Omental fat pad (tissue), 4 donors: Measurements from ENCODE around the gene VAPA. TPM values are rescaled to one million over a fixed set of nuclear protein-coding genes. Genes with fewer than 3 reads are reported as not detected.
"Not testable (repeated sequence)": the region's sequence is repeated elsewhere in the genome, so short reads cannot be mapped to it uniquely, and the experiment has no call there.

ENCODE experiments used
- ATAC-seq: fragments of 150-250 bp; one replicate; pipeline ENCODE4 v1.9.1; 2016; ENCODE audit warnings: mild to moderate bottlenecking, moderate library complexity; ENCODE audit not compliant: low FRiP score
- DNase-seq: peaks from one replicate; pipeline ENCODE4 v3.0.0-alpha.2; 2019; ENCODE audit warnings: low spot score
- CTCF ChIP-seq, 3 donors: fragments of 450-650 bp; IDR thresholded peaks; one replicate each; pipeline ENCODE4 v1.5.1; 2016 to 2017; ENCODE audit warnings: antibody characterized with exemption in 3 of 3, mild to moderate bottlenecking in 3 of 3, moderate library complexity in 2 of 3
- total RNA-seq, 4 donors: library from RNA; depleted of rRNA; stranded (reverse); fragments of >200 nt; gene quantifications; one replicate each; pipeline ENCODE4 v1.1.0, GENCODE V29; 2016

Gene VAPA
- total RNA-seq, 4 donors from 2014 or later = 173 to 345 (median 246) TPM

- DNase-seq (no peak), ATAC-seq (no peak)
These were observed 8.4 kb upstream of the VAPA start for GRCh38 chr18:9905401-9905922.

DNA sequence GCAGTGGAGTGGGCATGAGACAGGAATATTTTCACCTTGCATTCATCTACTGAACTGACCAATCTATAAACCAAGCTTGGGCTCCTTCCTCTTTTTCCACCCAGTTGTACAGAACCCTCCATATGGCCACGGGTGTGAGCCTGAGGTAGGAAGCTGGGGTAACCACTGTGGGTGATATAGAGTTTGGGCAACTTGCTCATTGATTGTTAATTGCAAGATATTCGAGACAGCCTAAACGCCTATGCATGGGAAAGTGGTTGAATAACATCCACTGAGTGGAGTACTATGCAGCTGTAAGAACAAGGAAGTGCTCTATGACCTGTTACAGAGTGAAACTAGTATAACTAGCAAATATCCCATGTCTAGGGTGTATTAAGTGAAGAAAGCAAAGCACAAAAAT is 7.3 kb upstream of the VAPA start:
- no peak for DNase-seq
- no peak for ATAC-seq
- no peak for TF ChIP-seq CTCF (IDR thresholded peaks at IDR 0.05)

More at GRCh38 chr18:9905401-9905922, 8.4 kb upstream of the VAPA start:
- TF ChIP-seq CTCF (IDR thresholded peaks at IDR 0.05) = no peak

DNA sequence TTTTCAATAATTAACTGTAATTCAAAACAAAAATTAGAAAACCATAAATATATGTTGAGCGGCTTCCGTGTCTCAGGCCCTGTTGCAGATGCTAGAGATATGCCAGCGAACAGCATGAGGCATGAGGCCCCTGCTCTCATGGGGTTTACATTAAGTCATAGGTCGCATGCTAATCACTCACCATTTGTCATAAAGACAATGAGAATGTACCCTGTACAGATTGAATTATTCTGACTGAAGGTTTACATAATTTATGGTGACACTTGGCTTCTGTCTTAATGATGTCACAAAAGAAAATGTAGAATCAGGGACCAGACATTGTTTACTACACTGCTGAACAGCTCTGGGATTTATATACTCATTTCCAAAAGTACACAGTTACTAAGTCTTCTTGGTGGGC is 5.9 kb upstream of the VAPA start:
- ATAC-seq (no peak), DNase-seq (no peak)
- no peak for TF ChIP-seq CTCF (IDR thresholded peaks at IDR 0.05)

GRCh38 chr18:9910071-9910470 is 3.7 kb upstream of the VAPA start:
- DNase-seq (no peak), ATAC-seq (no peak)
- TF ChIP-seq CTCF (IDR thresholded peaks at IDR 0.05) = no peak

GRCh38 chr18:9910661-9911060 is 3.2 kb upstream of the VAPA start:
- no peak for DNase-seq
- ATAC-seq = no peak
- no peak for TF ChIP-seq CTCF (IDR thresholded peaks at IDR 0.05)

- DNase-seq (no peak), ATAC-seq (no peak)
- TF ChIP-seq CTCF (IDR thresholded peaks at IDR 0.05) = no peak
These were observed 2.6 kb upstream of the VAPA start for GRCh38 chr18:9911226-9911625.

DNA sequence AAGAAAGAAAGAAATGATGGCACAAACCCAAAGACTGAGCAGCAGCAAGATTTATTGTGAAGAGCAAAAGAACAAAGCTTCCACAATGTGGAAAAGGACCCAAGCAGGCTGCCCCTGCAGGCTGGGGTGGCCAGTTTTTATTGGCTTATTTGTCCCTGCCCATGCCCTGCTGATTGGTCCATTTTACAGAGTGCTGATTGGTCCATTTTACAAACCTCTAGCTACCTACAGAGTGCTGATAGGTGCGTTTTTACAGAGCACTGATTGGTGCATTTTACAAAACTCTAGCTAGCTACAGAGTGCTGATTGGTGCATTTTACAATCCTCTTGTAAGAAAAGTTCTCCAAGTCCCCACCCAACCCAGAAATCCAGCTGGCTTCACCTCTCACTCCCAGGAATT is 1.5 kb upstream of the VAPA start:
- ATAC-seq, DNase-seq: not testable (repeated sequence)

DNA sequence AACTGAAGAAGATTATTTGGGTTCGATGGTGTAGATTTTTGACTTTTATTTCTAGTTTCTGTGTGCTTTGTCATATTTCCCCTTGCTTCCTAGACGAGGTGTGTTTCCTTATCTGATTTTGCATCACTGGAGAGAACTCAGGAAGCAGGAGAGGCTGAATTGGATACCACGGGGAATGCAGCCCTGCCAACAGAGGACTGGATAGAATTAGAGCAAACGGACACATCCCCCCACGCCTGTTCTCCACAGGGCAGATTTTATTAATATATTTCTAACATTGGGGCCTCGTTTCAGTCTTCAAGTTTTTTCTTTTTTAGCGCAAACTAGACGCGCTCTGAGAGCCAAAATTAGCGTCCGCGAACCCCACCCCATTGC is 678 bp upstream of the VAPA start:
- TF ChIP-seq CTCF (IDR thresholded peaks at IDR 0.05) = no peak
- ATAC-seq (no peak), DNase-seq (no peak)
